ENCODE measurements around the gene FLNB.

DNA sequence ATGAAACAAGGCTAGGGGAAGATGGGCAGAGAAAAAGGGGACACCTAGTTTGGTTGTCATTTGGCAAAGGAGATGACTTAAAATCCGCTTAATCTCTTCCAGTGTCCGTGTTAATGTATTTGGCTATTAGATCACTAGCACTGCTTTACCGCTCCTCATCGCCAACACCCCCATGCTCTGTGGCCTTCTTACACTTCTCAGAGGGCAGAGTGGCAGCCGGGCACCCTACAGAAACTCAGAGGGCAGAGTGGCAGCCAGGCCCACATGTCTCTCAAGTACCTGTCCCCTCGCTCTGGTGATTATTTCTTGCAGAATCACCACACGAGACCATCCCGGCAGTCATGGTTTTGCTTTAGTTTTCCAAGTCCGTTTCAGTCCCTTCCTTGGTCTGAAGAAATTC, 162.9 kb downstream of the FLNB start:
- TF ChIP-seq, protein P1, sequence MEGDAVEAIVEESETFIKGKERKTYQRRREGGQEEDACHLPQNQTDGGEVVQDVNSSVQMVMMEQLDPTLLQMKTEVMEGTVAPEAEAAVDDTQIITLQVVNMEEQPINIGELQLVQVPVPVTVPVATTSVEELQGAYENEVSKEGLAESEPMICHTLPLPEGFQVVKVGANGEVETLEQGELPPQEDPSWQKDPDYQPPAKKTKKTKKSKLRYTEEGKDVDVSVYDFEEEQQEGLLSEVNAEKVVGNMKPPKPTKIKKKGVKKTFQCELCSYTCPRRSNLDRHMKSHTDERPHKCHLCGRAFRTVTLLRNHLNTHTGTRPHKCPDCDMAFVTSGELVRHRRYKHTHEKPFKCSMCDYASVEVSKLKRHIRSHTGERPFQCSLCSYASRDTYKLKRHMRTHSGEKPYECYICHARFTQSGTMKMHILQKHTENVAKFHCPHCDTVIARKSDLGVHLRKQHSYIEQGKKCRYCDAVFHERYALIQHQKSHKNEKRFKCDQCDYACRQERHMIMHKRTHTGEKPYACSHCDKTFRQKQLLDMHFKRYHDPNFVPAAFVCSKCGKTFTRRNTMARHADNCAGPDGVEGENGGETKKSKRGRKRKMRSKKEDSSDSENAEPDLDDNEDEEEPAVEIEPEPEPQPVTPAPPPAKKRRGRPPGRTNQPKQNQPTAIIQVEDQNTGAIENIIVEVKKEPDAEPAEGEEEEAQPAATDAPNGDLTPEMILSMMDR (conservative IDR thresholded peaks at IDR 0.05 in 1 of 2, IDR thresholded peaks at IDR 0.05 in 1 of 2; ENCODE audit: extremely low read depth in 1 of 2, insufficient read depth in 1 of 2, low read depth in 1 of 2, low read length in 2 of 2): no peak
- TF ChIP-seq EZH2 (IDR thresholded peaks at IDR 0.05; ENCODE audit: borderline replicate concordance, low read length): no peak

Measured in mammary epithelial cell (primary cell).